ENCODE data around the gene WIPI1.
"Not testable (repeated sequence)": the region's sequence is repeated elsewhere in the genome, so short reads cannot be mapped to it uniquely, and the experiment has no call there.

DNA sequence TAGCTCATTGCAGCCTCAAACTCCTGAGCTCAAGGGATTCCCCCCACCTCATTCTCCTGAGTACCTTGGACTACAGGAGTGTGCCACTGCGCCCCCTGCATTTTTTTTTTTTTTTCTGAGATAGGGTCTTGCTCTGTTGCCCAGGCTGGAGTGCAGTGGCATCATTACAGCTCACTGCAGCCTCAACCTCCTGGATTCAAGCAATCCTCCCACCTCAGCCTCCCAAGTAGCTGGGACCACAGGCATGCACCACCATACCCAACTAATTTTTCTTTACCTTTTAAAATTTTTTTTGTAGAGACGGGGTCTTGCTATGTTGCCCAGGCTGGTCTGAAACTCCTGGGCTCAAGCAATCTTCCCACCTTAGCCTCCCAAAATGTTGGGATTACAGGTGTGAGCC lies 81.1 kb downstream of the WIPI1 start:
- not testable (repeated sequence) for TF ChIP-seq ZNF674 (CRISPR knock-in tag; IDR thresholded peaks at IDR 0.05; ENCODE audit: low read depth); ZZZ3 (CRISPR knock-in tag; IDR thresholded peaks at IDR 0.05; ENCODE audit: borderline replicate concordance); TCF7L2 (IDR thresholded peaks at IDR 0.05; ENCODE audit: low read depth, low read length); ZNF713 (CRISPR knock-in tag; IDR thresholded peaks at IDR 0.05); ZNF441 (CRISPR knock-in tag; IDR thresholded peaks at IDR 0.05; ENCODE audit: borderline replicate concordance); GTF2F1 (IDR thresholded peaks at IDR 0.05; ENCODE audit: low read length); POLR2A (IDR thresholded peaks at IDR 0.05; ENCODE audit: insufficient read depth in 1 of 2, low read depth in 2 of 2, low read length in 2 of 2)
- TF ChIP-seq, protein P1, sequence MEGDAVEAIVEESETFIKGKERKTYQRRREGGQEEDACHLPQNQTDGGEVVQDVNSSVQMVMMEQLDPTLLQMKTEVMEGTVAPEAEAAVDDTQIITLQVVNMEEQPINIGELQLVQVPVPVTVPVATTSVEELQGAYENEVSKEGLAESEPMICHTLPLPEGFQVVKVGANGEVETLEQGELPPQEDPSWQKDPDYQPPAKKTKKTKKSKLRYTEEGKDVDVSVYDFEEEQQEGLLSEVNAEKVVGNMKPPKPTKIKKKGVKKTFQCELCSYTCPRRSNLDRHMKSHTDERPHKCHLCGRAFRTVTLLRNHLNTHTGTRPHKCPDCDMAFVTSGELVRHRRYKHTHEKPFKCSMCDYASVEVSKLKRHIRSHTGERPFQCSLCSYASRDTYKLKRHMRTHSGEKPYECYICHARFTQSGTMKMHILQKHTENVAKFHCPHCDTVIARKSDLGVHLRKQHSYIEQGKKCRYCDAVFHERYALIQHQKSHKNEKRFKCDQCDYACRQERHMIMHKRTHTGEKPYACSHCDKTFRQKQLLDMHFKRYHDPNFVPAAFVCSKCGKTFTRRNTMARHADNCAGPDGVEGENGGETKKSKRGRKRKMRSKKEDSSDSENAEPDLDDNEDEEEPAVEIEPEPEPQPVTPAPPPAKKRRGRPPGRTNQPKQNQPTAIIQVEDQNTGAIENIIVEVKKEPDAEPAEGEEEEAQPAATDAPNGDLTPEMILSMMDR (CRISPR knock-in tag; IDR thresholded peaks at IDR 0.05), result not testable (repeated sequence)
- TF ChIP-seq, protein P2, sequence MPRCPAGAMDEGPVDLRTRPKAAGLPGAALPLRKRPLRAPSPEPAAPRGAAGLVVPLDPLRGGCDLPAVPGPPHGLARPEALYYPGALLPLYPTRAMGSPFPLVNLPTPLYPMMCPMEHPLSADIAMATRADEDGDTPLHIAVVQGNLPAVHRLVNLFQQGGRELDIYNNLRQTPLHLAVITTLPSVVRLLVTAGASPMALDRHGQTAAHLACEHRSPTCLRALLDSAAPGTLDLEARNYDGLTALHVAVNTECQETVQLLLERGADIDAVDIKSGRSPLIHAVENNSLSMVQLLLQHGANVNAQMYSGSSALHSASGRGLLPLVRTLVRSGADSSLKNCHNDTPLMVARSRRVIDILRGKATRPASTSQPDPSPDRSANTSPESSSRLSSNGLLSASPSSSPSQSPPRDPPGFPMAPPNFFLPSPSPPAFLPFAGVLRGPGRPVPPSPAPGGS (CRISPR knock-in tag; IDR thresholded peaks at IDR 0.05), result not testable (repeated sequence)
- TF ChIP-seq, protein P3, sequence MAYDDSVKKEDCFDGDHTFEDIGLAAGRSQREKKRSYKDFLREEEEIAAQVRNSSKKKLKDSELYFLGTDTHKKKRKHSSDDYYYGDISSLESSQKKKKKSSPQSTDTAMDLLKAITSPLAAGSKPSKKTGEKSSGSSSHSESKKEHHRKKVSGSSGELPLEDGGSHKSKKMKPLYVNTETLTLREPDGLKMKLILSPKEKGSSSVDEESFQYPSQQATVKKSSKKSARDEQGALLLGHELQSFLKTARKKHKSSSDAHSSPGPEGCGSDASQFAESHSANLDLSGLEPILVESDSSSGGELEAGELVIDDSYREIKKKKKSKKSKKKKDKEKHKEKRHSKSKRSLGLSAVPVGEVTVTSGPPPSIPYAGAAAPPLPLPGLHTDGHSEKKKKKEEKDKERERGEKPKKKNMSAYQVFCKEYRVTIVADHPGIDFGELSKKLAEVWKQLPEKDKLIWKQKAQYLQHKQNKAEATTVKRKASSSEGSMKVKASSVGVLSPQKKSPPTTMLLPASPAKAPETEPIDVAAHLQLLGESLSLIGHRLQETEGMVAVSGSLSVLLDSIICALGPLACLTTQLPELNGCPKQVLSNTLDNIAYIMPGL (CRISPR knock-in tag; IDR thresholded peaks at IDR 0.05; ENCODE audit: borderline replicate concordance in 1 of 2, low read depth in 1 of 2), result not testable (repeated sequence)
- TF ChIP-seq, protein P4, sequence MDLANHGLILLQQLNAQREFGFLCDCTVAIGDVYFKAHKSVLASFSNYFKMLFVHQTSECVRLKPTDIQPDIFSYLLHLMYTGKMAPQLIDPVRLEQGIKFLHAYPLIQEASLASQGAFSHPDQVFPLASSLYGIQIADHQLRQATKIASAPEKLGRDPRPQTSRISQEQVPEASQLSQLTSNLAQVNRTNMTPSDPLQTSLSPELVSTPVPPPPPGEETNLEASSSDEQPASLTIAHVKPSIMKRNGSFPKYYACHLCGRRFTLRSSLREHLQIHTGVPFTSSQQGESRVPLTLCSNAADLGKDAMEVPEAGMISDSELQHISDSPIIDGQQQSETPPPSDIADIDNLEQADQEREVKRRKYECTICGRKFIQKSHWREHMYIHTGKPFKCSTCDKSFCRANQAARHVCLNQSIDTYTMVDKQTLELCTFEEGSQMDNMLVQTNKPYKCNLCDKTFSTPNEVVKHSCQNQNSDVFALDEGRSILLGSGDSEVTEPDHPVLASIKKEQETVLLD (CRISPR knock-in tag; IDR thresholded peaks at IDR 0.05; ENCODE audit: low read depth), result not testable (repeated sequence)
- TF ChIP-seq, protein P5, sequence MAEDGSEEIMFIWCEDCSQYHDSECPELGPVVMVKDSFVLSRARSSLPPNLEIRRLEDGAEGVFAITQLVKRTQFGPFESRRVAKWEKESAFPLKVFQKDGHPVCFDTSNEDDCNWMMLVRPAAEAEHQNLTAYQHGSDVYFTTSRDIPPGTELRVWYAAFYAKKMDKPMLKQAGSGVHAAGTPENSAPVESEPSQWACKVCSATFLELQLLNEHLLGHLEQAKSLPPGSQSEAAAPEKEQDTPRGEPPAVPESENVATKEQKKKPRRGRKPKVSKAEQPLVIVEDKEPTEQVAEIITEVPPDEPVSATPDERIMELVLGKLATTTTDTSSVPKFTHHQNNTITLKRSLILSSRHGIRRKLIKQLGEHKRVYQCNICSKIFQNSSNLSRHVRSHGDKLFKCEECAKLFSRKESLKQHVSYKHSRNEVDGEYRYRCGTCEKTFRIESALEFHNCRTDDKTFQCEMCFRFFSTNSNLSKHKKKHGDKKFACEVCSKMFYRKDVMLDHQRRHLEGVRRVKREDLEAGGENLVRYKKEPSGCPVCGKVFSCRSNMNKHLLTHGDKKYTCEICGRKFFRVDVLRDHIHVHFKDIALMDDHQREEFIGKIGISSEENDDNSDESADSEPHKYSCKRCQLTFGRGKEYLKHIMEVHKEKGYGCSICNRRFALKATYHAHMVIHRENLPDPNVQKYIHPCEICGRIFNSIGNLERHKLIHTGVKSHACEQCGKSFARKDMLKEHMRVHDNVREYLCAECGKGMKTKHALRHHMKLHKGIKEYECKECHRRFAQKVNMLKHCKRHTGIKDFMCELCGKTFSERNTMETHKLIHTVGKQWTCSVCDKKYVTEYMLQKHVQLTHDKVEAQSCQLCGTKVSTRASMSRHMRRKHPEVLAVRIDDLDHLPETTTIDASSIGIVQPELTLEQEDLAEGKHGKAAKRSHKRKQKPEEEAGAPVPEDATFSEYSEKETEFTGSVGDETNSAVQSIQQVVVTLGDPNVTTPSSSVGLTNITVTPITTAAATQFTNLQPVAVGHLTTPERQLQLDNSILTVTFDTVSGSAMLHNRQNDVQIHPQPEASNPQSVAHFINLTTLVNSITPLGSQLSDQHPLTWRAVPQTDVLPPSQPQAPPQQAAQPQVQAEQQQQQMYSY (CRISPR knock-in tag; IDR thresholded peaks at IDR 0.05), result not testable (repeated sequence)
- TF ChIP-seq, protein P6, sequence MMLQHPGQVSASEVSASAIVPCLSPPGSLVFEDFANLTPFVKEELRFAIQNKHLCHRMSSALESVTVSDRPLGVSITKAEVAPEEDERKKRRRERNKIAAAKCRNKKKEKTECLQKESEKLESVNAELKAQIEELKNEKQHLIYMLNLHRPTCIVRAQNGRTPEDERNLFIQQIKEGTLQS (CRISPR knock-in tag; IDR thresholded peaks at IDR 0.05), result not testable (repeated sequence)

Data from HepG2 (cell line).